Measurements from ENCODE around the gene GATAD2B.

GRCh38 chr1:153921080-153921802 is 1.5 kb downstream of the GATAD2B start:
- no peak for TF ChIP-seq CTCF (conservative IDR thresholded peaks at IDR 0.05 in 1 of 2, IDR thresholded peaks at IDR 0.05 in 1 of 2; ENCODE audit: low read depth in 1 of 2, low read length in 2 of 2)
- no peak for TF ChIP-seq EZH2 (IDR thresholded peaks at IDR 0.05; ENCODE audit: low read length, missing control alignments)

All from fibroblast of lung (primary cell).